HG02798 (cell line): ENCODE measurements around the gene SPPL3.
"Not testable (repeated sequence)": the region's sequence is repeated elsewhere in the genome, so short reads cannot be mapped to it uniquely, and the experiment has no call there.

ENCODE experiments used
- ATAC-seq: cut with Tn5 transposase; IDR thresholded peaks from one replicate; pipeline ENCODE4 v1.9.1; 2021; ENCODE audit warnings: mild to moderate bottlenecking; ENCODE audit not compliant: unreplicated experiment, poor library complexity

Gene SPPL3

DNA sequence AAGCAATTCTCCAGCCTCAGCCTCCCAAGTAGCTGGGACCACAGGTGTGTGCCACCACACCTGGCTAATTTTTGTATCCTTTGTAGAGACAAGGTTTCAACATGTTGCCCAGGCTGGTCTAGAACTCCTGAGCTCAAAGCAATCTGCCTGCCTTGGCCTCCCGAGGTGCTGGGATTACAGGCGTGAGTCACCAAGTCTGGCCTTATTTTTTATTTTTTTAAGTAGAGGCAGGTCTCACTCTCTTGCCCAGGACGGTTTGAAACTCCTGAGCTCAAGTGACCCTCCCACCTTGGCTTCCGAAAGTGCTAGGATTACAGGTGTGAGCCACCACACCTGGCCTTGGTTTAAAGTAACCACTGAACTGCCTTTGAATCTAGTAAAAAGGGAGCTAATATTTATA is 56.8 kb downstream of the SPPL3 start:
- peak; percentile 21 for ATAC-seq

DNA sequence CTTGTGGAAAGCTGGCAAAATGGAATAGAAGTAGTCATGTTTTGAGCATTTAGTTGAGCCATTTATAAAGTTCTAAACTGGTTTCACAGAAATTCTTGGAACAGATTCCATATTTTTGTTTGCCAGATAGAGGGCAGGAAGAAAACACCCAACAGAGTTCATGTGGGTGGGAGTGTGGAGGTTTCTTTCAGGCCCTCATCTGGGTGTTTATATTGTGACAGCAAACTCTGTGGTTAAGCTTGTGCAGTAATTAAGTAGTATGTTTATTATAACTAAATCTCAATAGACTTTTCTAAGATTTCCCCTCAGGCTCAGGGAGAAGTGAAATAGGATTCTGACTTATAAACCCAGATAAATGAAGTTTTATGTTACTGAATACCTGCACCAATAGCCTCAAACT is 57.4 kb downstream of the SPPL3 start:
- ATAC-seq, result no peak

GRCh38 chr12:120845696-120846095 is 58.5 kb downstream of the SPPL3 start:
- no peak for ATAC-seq

DNA sequence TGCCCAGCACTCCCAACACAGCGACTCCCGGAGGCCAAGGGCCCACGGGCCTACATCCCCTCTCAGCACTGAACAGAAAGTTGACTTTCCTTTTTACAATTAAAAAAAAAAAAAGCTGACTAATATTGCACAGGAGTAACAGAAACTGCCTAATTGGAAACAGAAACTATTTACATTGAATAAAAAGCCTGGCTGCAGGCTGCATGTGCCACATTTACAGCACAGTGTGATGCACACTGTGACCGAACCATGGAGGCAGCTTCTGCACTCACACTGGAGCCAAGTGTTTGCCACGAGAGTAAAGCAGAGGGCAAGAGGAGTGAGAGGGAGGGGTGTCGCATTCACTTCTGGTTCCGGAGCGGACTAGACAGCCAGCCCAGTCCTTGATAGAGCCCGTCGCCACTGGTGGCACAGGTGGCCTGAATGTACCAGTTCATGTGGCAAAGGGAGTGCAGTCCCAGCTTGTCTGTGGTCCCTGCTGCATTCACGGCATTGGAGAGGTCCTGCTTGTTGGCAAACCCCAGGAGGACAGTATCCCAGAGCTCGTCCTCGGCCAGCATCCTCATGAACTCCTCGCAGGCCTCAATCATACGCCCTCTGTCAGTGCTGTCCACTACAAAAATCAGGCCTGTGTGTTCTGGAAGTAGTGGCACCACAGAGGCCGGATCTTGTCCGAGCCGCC is 59.2 kb downstream of the SPPL3 start:
- ATAC-seq, result no peak

- ATAC-seq, result no peak
These were observed 59.9 kb downstream of the SPPL3 start for GRCh38 chr12:120844297-120844696.

- ATAC-seq, result no peak
These were observed 60.7 kb downstream of the SPPL3 start for GRCh38 chr12:120843472-120843871.

DNA sequence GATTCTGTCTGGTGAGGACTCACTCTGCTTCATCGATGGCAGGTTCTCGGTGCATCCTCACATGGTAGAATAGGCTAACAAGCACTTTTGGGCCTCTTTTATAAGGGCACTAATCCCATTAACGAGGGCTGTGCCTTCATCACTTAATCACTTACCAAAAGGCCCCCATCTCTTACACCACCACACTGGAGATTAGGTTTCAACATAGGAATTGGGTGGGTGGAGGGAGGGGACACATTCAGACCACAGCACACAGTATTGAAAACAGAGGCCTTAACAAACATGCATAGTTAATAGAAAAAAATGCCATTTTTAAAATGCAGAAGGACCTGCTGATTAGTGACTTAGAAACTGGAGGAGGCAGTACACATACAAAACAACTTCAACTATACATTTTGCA is 61.6 kb downstream of the SPPL3 start:
- no peak for ATAC-seq

DNA sequence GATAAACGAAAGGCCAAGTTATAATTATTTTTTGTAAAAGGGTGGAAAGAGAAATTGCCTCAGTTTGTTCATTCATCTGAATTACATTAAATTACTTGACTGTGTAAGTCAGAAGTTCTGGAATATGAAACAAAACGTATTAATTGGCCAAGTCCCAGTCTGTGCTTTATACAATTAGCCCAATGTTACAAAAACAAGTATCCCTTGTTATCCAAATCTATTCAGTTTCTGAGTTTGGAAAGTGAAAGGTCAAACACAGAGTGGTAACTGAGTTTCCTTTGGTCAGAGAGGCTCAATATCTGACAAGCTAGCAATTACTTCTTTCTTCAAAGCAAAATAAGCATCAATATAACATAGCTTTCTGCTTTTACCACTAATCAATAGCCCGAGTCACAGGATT is 62.6 kb downstream of the SPPL3 start:
- ATAC-seq, result no peak

DNA sequence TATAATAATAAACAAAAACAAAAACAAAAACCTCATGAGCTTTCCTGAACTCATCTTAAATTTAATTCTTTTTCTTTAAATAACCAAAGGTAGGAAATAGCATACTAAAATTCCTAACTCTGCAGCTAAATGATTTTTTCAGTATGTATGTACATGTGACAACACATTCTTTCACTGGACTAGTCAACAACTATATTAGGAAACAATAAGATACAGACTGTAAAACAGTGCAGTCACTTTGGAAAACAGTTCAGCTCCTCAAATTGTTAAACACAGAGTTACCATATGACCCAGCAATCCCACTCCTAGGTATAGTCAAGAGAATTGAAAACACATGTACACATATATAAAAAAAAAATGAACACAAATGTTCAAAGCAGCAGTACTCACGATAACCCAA is 64.7 kb downstream of the SPPL3 start:
- ATAC-seq, result no peak

- not testable (repeated sequence) for ATAC-seq
These were observed 65.4 kb downstream of the SPPL3 start for GRCh38 chr12:120838629-120839383.

DNA sequence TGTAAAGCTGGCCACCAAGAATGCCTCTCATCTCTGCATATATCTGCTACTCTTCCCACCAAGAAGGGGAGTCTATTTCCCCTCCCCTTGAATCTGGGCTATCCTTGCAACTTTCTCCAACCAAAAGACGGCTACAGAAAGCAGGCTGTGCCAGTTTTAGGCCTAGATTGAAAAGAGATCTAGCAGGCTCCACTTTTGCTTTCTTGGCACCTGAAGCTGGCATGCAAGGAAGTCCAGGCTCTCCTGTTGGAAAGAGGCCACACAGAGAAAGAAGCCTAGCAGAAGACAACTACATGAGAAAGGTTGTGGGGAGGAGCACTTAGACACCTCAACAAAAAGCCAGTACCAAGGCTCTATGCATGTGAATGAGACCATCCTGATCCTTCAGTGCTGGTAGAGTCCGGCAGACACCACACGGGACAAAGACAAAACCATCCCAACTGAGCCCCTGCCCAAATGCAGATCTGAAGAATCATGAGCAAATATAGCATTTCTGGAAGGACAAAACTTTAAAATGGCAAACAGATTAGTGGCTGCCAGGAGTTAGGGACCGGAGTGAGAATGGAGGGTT is 68.0 kb downstream of the SPPL3 start:
- no peak for ATAC-seq

DNA sequence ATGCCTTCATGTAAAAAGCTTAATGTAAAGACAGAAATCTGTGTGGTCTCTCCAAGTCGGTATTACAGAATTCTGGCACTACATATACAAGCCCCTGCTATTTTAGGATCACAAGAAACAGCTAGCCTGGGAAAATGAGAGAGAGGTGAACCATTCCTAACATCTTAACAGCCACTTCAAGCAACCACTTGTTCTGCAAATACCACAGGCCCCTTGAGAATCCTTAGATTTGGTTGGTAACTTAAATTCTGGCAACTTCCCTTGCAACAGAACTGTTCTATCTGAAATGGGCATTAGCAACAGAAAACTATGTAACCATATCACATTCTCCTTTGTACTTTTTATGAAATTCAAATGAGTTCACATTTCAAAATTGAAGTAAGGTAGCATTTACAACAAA is 68.5 kb downstream of the SPPL3 start:
- ATAC-seq, result no peak

DNA sequence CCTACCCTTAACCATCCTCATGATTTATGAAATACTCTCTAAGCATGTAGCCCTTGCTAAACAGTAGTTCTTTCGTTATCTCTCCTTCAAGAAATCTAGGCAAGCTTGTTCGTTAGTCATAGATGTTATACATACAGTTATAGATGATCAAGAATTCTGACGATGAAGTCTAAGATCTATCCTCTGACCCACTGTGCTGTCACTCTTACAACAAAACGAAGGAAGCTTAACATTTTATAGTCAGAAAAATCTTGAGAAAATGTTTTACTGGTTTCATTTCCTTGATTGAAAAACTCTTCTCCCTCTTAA is 68.9 kb downstream of the SPPL3 start:
- no peak for ATAC-seq

DNA sequence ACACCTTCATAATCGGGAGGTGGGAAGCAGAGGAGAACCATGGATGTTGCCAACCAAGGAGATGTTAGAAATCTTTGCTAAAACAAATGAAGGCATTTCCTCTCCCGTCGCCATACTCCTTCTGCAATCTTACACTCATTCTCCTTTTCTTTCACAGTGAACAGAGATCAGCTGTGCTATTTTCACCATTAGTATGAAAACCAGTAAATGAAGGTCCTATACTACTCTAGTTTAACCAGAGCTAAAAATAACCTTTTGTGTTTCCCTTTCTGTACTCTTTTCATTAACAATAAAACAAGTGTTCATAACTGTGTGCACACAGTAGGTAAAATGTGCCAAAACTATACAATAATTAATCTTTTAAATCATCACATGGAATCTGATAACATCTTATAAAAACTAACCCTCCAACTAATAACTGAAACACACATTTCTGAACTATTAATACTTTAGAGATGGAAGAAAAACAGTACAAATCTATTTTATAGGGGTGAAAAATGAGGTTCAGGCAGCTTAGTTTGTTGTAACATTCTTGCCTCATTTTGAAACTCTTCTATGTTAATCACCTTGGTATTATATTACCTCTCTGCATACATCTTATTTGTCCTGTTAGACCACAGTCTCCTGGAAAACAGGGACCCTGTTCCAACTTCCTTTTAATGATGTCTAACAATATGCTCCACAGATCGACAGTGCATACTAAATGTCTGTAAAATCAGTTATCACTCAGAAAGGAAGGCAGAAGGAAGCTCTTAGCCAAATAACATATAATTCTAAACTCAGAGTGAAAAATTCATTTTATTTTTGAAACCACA is 69.5 kb downstream of the SPPL3 start:
- ATAC-seq, result peak; percentile 39

DNA sequence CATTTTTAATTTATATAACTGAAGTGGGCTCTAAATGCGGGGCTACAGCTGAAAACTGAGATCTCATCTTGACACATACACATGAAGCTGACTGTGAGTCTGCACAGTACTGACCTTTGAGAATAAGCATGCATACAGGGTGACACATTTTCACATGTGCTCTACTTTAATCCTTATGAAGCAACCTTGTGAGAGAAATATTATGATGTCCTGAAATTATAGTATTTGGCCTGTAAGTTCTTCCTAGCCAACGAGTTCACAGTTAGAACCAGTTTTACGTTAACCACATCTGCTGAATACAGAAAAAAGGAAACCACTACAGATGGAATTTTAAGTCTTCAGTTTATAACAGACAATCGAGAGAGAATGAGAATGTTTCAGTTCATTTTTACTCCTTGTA is 70.3 kb downstream of the SPPL3 start:
- ATAC-seq, result peak; percentile 33

DNA sequence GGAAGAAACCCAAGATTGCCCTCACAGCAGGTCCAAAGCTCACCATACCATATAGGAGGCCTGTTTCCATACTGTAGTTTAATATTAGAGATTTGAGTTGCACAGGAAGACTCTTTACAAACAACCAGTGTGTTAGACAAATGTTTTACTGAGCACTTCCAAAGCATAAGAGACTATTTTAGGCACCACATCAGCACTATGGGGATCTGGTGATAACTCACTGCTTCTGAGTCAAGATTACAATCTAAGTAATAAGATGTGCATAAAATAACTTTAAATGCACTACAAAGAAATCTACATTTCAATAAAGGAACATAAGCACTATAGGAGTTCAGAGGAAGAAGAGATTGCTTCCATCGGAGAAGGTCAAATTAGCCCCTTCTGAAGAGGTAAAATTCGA is 71.4 kb downstream of the SPPL3 start:
- ATAC-seq, result no peak

DNA sequence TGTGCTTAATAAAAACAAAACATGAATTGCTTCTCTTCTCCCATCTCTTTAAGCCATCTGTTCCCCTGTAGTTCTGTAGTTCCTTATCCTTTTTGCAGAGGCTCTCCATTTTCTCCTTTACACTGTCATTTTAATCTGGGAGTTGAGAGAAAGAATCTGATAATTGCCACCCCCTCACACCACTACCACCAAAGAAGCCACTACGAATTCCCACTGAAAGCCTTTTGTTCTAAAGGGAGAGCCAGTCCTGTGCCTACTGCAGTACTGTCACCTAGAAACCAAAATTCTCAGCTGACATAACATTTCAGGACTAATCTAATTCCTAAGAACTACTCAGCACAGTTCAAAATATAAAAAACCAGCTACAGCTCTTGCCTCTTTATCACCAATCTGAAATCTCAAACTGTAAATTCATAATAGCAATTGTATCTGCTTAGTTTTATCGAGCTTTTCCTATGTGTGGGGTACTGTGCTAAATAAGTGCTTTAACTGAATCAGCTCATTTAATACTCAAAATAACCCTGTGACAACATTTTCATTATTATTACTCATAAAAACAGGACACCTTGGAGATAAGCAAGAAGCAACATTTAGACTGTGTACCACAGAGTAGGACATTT is 72.4 kb downstream of the SPPL3 start:
- no peak for ATAC-seq

GRCh38 chr12:120830966-120831365 is 73.2 kb downstream of the SPPL3 start:
- ATAC-seq, result no peak

DNA sequence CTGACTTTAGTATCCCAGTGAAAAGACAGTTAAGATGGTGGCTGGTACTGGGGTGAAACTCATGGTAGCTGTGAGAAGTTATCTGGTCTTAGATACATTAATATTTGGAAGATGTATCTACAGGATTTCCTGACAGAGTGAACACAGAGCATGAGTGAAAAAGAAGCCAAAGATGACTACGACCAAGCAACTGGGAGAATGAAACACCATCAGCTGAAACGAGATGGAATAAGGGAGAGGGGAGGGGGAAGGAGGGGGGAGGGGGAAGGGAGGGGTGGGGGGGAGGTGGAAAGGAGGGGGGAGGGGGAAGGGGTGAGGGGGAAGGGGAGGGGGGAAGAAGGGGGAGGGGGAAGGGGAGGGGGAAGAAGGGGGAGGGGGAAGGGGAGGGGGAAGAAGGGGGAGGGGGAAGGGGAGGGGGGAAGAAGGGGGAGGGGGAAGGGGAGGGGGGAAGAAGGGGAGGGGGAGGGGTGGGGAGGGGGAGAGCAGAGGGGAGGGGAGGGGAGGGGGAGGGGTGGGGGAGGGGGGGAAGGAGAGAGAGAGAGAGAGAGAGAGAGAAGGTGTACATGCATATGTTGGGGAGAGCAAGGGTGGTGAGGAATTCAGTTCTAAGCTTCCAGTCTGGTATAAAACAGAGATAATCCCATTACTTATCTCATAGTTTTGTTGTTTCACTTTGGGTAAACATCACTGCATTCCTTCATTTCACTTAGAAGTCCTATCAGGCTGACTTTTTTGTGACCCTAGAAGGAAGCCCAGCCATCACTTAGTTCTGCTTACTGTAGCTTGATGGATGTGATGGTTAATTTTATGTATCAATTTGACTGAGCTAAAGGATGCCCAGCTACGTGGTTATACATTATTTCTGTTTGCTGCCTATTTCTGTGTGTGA is 73.9 kb downstream of the SPPL3 start:
- ATAC-seq, result no peak

DNA sequence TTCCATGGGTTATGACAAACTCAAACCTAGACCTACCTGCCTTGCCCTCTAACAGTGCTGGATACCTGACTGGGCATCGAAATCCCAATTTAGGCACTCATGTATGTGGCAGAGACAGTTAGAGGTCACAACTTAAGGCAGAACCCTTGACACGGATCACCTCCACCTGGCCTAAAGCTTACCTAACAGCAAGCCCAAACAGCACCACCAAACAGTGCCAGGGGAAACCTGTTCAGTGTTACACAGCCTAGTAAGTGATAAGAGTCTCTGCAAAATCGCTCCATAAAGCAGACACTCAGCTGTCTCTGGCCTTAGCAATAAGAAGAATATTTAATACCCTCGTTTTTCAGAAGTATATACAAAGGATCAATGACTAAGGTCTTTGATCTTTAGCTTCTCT is 77.8 kb downstream of the SPPL3 start:
- ATAC-seq, result no peak
